SK-N-SH (cell line): ENCODE results near the gene IGHMBP2.
A peak's percentile ranks its signal among the peaks of the same experiment; 100 is the strongest.

Source experiments
- CTCF ChIP-seq: fragments of 200-600 bp; sonication (generic); IDR thresholded peaks from 2 replicates; pipeline ENCODE4 v1.6.1; 2017; ENCODE audit warnings: antibody characterized with exemption, mild to moderate bottlenecking, moderate library complexity
- JUND ChIP-seq: IDR thresholded peaks from 2 replicates; pipeline ENCODE4 v1.4.0; 2012
- RAD21 ChIP-seq: IDR thresholded peaks from 2 replicates; pipeline ENCODE4 v1.6.1; 2012; ENCODE audit warnings: mild to moderate bottlenecking, low read length

- TF ChIP-seq JUND (no peak), CTCF (no peak; the same call in 1 of the 2 replicates), RAD21 (peak; percentile 41)
Observed at GRCh38 chr11:68890490-68891231, 13.0 kb upstream of the IGHMBP2 start.
